Measurements from ENCODE around the gene PSMD13.

Gene PSMD13

DNA sequence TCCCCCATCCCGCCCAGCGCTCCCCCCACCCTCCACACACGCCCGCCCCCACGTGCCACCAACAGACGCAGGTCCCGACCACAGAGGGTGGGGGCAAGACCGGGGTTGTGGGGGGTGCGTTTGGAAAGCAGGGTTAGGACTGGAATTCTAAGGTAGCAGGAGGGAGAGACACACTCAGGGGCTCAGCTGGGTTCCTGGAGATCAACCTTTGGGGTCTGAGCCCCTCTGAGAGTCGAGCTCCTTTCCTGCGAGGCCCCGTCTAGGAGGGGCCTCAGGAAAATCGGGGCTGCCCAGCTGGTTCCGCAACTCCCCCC is 52.6 kb downstream of the PSMD13 start:
- Histone ChIP-seq H3K27me3 (ENCODE audit: insufficient read depth, insufficient read length) (peaks cover 17% of the 10 kb centered on the region), H3K9me3 (ENCODE audit: insufficient read depth, low read length) (no peaks in the 10 kb centered on the region), H3K4me1 (ENCODE audit: insufficient read depth, insufficient read length) (peaks cover 29% of the 10 kb centered on the region), H3K4me3 (ENCODE audit: insufficient read length, low read depth) (peak overlapping the region; percentile 32), H3K36me3 (ENCODE audit: insufficient read depth, insufficient read length, low read length) (peaks cover 39% of the 10 kb centered on the region), H3K9ac (ENCODE audit: insufficient read length, low read depth) (peak overlapping the region; percentile 67)
- no peak for DNase-seq (ENCODE audit: low read depth, low spot score)
- no peak for TF ChIP-seq SUZ12 (IDR thresholded peaks at IDR 0.05; ENCODE audit: extremely low read depth, insufficient read depth, insufficient read length)
- TF ChIP-seq ZNF274 (IDR thresholded peaks at IDR 0.05; ENCODE audit: low read depth, low read length), result no peak
- TF ChIP-seq YY1 (IDR thresholded peaks at IDR 0.05; ENCODE audit: insufficient read depth, insufficient read length), result no peak

DNA sequence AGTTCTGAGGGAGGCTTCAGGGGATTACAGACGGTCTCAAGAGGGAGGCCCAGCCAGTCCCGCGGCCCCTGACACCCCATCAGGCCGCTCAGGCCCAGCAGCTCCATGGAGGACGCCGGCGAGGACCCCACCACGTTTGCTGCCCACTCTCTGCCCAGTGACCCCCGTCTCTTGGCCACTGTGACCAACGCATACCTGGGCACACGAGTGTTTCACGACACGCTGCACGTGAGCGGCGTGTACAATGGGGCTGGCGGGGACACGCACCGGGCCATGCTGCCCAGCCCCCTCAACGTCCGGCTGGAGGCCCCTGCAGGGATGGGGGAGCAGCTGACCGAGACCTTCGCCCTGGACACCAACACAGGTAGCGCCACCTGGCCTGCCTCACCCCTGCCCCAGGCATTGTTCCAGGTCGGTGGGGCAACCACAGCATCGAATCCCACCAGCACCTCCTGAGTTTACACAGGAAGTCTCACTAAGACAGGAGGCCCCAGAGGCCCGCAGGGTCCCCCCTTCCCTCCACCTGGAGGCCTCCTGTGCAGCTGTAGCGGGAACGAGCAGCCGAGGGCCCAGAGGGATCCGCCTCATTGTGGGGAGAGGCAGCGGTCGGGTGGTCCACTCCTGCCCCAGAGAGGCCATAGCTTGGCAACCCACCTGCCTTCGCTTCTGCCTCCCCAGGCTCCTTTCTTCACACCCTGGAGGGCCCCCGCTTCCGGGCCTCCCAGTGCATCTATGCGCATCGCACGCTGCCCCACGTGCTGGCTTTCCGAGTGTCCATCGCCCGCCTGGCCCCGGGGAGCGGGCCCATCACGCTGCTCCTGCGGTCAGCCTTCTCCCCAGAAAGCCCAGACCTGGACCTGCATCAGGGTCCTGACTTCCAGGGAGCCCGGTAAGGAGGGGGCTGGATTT is 53.2 kb downstream of the PSMD13 start:
- Histone ChIP-seq H3K9ac (ENCODE audit: insufficient read length, low read depth) (peak overlapping the region; percentile 67), H3K9me3 (ENCODE audit: insufficient read depth, low read length) (no peaks in the 10 kb centered on the region), H3K36me3 (ENCODE audit: insufficient read depth, insufficient read length, low read length) (peaks cover 46% of the 10 kb centered on the region), H3K27me3 (ENCODE audit: insufficient read depth, insufficient read length) (peaks cover 17% of the 10 kb centered on the region), H3K4me1 (ENCODE audit: insufficient read depth, insufficient read length) (peaks cover 28% of the 10 kb centered on the region), H3K4me3 (ENCODE audit: insufficient read length, low read depth) (peak overlapping the region; percentile 32)
- TF ChIP-seq YY1 (IDR thresholded peaks at IDR 0.05; ENCODE audit: insufficient read depth, insufficient read length) (no peak), SUZ12 (IDR thresholded peaks at IDR 0.05; ENCODE audit: extremely low read depth, insufficient read depth, insufficient read length) (no peak), ZNF274 (IDR thresholded peaks at IDR 0.05; ENCODE audit: low read depth, low read length) (no peak)
- DNase-seq (ENCODE audit: low read depth, low spot score), result no peak

GRCh38 chr11:290621-291231 is 54.0 kb downstream of the PSMD13 start:
- no peak overlapping the region for H3K4me3 ChIP-seq (ENCODE audit: insufficient read length, low read depth)
- peaks cover 53% of the 10 kb centered on the region for H3K36me3 ChIP-seq (ENCODE audit: insufficient read depth, insufficient read length, low read length)
- peaks cover 17% of the 10 kb centered on the region for H3K27me3 ChIP-seq (ENCODE audit: insufficient read depth, insufficient read length)
- no peaks in the 10 kb centered on the region for H3K9me3 ChIP-seq (ENCODE audit: insufficient read depth, low read length)
- DNase-seq (ENCODE audit: low read depth, low spot score), result no peak
- H3K4me1 ChIP-seq (ENCODE audit: insufficient read depth, insufficient read length), result peaks cover 27% of the 10 kb centered on the region
- TF ChIP-seq ZNF274 (IDR thresholded peaks at IDR 0.05; ENCODE audit: low read depth, low read length) (no peak), YY1 (IDR thresholded peaks at IDR 0.05; ENCODE audit: insufficient read depth, insufficient read length) (no peak), SUZ12 (IDR thresholded peaks at IDR 0.05; ENCODE audit: extremely low read depth, insufficient read depth, insufficient read length) (no peak)
- H3K9ac ChIP-seq (ENCODE audit: insufficient read length, low read depth), result peak overlapping the region; percentile 37

GRCh38 chr11:291281-292210 is 54.8 kb downstream of the PSMD13 start:
- no peaks in the 10 kb centered on the region for H3K9me3 ChIP-seq (ENCODE audit: insufficient read depth, low read length)
- TF ChIP-seq ZNF274 (IDR thresholded peaks at IDR 0.05; ENCODE audit: low read depth, low read length) (no peak), SUZ12 (IDR thresholded peaks at IDR 0.05; ENCODE audit: extremely low read depth, insufficient read depth, insufficient read length) (no peak), YY1 (IDR thresholded peaks at IDR 0.05; ENCODE audit: insufficient read depth, insufficient read length) (no peak)
- no peak for DNase-seq (ENCODE audit: low read depth, low spot score)
- peaks cover 25% of the 10 kb centered on the region for H3K4me1 ChIP-seq (ENCODE audit: insufficient read depth, insufficient read length)
- peak overlapping the region; percentile 37 for H3K9ac ChIP-seq (ENCODE audit: insufficient read length, low read depth)
- H3K36me3 ChIP-seq (ENCODE audit: insufficient read depth, insufficient read length, low read length), result peaks cover 59% of the 10 kb centered on the region
- H3K27me3 ChIP-seq (ENCODE audit: insufficient read depth, insufficient read length), result peaks cover 17% of the 10 kb centered on the region
- no peak overlapping the region for H3K4me3 ChIP-seq (ENCODE audit: insufficient read length, low read depth)

- peaks cover 11% of the 10 kb centered on the region for H3K27me3 ChIP-seq (ENCODE audit: insufficient read depth, insufficient read length)
- peaks cover 59% of the 10 kb centered on the region for H3K36me3 ChIP-seq (ENCODE audit: insufficient read depth, insufficient read length, low read length)
- no peak overlapping the region for H3K9ac ChIP-seq (ENCODE audit: insufficient read length, low read depth)
- no peak for DNase-seq (ENCODE audit: low read depth, low spot score)
- no peak for TF ChIP-seq ZNF274 (IDR thresholded peaks at IDR 0.05; ENCODE audit: low read depth, low read length)
- no peak for TF ChIP-seq YY1 (IDR thresholded peaks at IDR 0.05; ENCODE audit: insufficient read depth, insufficient read length)
- TF ChIP-seq SUZ12 (IDR thresholded peaks at IDR 0.05; ENCODE audit: extremely low read depth, insufficient read depth, insufficient read length), result no peak
- H3K4me3 ChIP-seq (ENCODE audit: insufficient read length, low read depth), result no peak overlapping the region
- H3K4me1 ChIP-seq (ENCODE audit: insufficient read depth, insufficient read length), result peaks cover 28% of the 10 kb centered on the region
- H3K9me3 ChIP-seq (ENCODE audit: insufficient read depth, low read length), result no peaks in the 10 kb centered on the region
Measured at GRCh38 chr11:292211-293121, 55.7 kb downstream of the PSMD13 start.

DNA sequence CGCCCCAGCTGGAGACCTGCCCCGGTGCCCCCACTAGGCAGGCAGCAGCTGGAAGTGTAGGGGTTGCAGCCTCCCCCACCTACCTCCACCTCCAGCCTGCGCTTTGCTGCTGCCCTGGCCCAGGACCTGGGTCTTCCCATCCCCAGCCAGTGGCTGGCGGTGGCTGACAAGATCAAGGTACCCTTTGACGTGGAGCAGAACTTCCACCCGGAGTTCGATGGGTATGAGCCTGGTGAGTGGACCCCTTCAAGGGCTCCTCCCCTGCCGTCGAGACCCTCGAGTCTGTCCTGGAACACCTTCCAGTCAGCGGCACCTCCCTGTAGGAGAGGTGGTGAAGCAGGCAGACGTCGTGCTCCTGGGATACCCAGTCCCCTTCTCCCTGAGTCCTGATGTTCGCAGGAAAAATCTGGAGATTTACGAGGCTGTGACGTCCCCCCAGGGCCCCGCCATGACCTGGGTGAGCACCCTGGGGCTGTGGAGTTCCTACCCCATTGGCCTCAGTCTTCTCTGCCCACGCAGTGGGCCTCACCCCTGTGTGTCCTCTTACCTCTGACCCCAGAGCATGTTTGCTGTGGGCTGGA is 56.6 kb downstream of the PSMD13 start:
- Histone ChIP-seq H3K4me3 (ENCODE audit: insufficient read length, low read depth) (no peak overlapping the region), H3K9ac (ENCODE audit: insufficient read length, low read depth) (no peak overlapping the region), H3K9me3 (ENCODE audit: insufficient read depth, low read length) (no peaks in the 10 kb centered on the region), H3K4me1 (ENCODE audit: insufficient read depth, insufficient read length) (peaks cover 33% of the 10 kb centered on the region), H3K27me3 (ENCODE audit: insufficient read depth, insufficient read length) (peaks cover 2% of the 10 kb centered on the region), H3K36me3 (ENCODE audit: insufficient read depth, insufficient read length, low read length) (peaks cover 59% of the 10 kb centered on the region)
- no peak for DNase-seq (ENCODE audit: low read depth, low spot score)
- TF ChIP-seq ZNF274 (IDR thresholded peaks at IDR 0.05; ENCODE audit: low read depth, low read length) (no peak), SUZ12 (IDR thresholded peaks at IDR 0.05; ENCODE audit: extremely low read depth, insufficient read depth, insufficient read length) (no peak), YY1 (IDR thresholded peaks at IDR 0.05; ENCODE audit: insufficient read depth, insufficient read length) (no peak)

Measured in NT2/D1 (cell line).